22Rv1 (cell line): ENCODE measurements around the gene MAN1A1.

ENCODE experiments used
- H3K27ac ChIP-seq: fragments of 450-650 bp; 2 replicates; pipeline ENCODE4 v1.5.1; 2017
- CTCF ChIP-seq: fragments of 450-650 bp; IDR thresholded peaks from 2 replicates; pipeline ENCODE4 v1.5.1; 2017; ENCODE audit warnings: mild to moderate bottlenecking
- ZFX ChIP-seq: fragments of 450-650 bp; IDR thresholded peaks from 2 replicates; pipeline ENCODE4 v1.6.1; 2017; ENCODE audit warnings: antibody characterized with exemption, borderline replicate concordance

MAN1A1 gene

GRCh38 chr6:119183457-119183856, 166.1 kb downstream of the MAN1A1 start:
- no peak for TF ChIP-seq ZFX
- H3K27ac ChIP-seq, result no peak overlapping the region

- TF ChIP-seq CTCF, result no peak
- no peak for TF ChIP-seq ZFX
- no peak overlapping the region for H3K27ac ChIP-seq
These were observed 166.7 kb downstream of the MAN1A1 start for GRCh38 chr6:119182875-119183274.

- H3K27ac ChIP-seq, result no peak overlapping the region
- TF ChIP-seq CTCF, result no peak
- no peak for TF ChIP-seq ZFX
These were observed 167.3 kb downstream of the MAN1A1 start for GRCh38 chr6:119182216-119182803.

GRCh38 chr6:119181046-119181445, 168.5 kb downstream of the MAN1A1 start:
- no peak for TF ChIP-seq ZFX
- TF ChIP-seq CTCF, result no peak
- no peak overlapping the region for H3K27ac ChIP-seq

- no peak overlapping the region for H3K27ac ChIP-seq
- no peak for TF ChIP-seq CTCF
- no peak for TF ChIP-seq ZFX
These were observed 169.7 kb downstream of the MAN1A1 start for GRCh38 chr6:119179842-119180241.

GRCh38 chr6:119179062-119179461, 170.5 kb downstream of the MAN1A1 start:
- TF ChIP-seq CTCF (no peak), ZFX (no peak)
- H3K27ac ChIP-seq, result no peak overlapping the region

- H3K27ac ChIP-seq, result no peak overlapping the region
These were observed 173.1 kb downstream of the MAN1A1 start for GRCh38 chr6:119176445-119176844.

More at GRCh38 chr6:119176445-119176844, 173.1 kb downstream of the MAN1A1 start:
- no peak for TF ChIP-seq ZFX
- no peak for TF ChIP-seq CTCF
